Right ventricle myocardium inferior (tissue), 1 donor: ENCODE measurements around the gene IKZF2. TPM values are rescaled to one million over a fixed set of nuclear protein-coding genes. Genes with fewer than 3 reads are reported as not detected.
"Not testable (repeated sequence)": the region's sequence is repeated elsewhere in the genome, so short reads cannot be mapped to it uniquely, and the experiment has no call there.

Source experiments
- ATAC-seq: fragments of 200-7000 bp; cut with Tn5 transposase; one replicate; pipeline ENCODE4 v1.9.1; 2020; ENCODE audit warnings: mild to moderate bottlenecking, moderate library complexity
- DNase-seq: peaks from one replicate; pipeline ENCODE4 v3.0.0; 2021; ENCODE audit errors: missing footprints
- intact Hi-C: fragments of 100-400 bp; cut with DNase I; formaldehyde crosslinking; loops from one replicate; pipeline ENCODE4 v1.11.0; 2022
- total RNA-seq: library from RNA; stranded (reverse); fragmentation: NEBNext Ultra II Directional; extraction: Animal tissue kit (Norgen Biotek cat#: 25700); gene quantifications from one replicate; pipeline ENCODE4 v1.2.1, GENCODE V29; 2021
- donor health status: DM: no; HTN: yes; CAD: no; lungs with severe emphysema.

IKZF2 gene
- total RNA-seq, 1 donor from 2014 or later = 4.7 TPM

GRCh38 chr2:213068676-213069359 lies 82.6 kb downstream of the IKZF2 start:
- DNase-seq = no peak
- ATAC-seq = no peak
- intact Hi-C loops = no loop called here

DNA sequence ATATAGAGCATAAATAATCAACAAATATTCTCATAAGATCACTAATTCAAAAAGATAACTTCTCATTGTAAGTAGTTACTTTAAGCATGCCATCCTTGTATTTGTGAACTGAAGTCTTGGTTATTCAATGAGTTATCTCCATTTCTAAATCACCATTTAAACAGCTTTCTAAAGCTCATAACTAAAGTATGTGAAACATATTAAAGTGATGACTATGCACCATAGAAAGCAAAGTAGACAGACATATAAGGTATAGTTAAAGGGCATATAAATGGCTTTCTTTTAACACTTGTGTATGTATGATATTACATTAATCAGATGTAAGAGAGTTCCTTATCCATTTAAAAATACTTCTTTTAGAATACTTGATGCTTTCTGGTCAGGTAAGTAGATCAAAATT lies 83.5 kb downstream of the IKZF2 start:
- ATAC-seq = no peak
- no peak for DNase-seq
- intact Hi-C loops = no loop called here

DNA sequence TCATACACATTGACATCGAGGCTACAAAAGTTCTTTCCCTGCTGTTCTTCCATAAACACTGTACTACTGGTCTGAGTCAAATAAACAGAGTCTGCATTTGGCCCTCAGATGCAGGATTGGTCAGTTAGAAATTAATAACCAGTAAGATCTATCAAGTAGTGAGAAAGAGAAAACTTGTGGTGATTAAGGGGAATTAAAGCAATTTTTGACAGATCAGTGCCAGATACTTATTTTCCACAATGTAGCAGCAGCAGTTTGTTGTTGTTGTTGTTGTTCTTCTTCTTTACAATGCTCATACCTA lies 85.0 kb downstream of the IKZF2 start:
- intact Hi-C loops = no loop called here
- no peak for DNase-seq
- no peak for ATAC-seq

DNA sequence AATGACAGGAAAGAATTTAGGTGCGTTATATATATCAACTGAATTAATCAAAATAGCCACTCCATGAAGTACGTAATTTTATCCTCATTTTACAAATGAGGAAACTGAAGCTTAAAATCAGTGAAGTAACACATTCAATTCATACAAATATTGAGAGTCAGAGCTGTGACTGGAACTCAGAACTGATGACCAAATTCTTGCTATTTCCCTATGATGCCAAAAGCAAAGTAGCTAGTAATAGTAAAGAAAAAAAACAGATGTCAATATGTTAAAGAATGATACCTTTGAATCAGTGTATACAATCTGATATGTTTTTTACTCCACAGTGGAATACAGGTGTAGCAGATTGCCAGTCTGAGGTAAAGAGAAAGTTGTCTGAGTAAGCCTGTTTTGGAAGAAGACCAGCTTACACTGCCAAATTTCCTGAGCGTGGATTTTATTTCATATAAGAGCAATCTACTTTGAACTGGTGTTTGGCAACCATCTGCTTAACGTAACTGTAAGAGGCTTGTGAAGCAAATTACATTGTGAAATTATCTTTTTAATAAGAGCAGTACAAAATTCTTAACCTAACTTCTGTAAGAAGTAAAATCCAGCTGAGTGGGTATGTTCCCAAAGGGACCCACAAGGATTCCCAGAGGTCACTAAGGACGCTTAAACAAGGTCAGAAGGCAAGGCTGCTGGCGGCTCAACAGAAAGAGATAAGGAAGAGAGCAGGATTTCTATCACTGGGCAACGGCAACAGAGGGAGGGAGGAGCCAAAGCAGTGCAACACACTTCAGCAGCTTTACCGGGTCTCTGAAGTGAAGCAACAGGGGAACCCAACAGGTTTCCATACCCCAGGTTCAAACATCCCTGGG lies 85.6 kb downstream of the IKZF2 start:
- ATAC-seq (peak; percentile 92), DNase-seq (no peak)
- intact Hi-C loops = no loop called here

GRCh38 chr2:213064099-213064498 lies 87.3 kb downstream of the IKZF2 start:
- ATAC-seq (no peak), DNase-seq (no peak)
- intact Hi-C loops = no loop called here

- ATAC-seq (no peak), DNase-seq (no peak)
- intact Hi-C loops = no loop called here
These were observed 93.4 kb downstream of the IKZF2 start for GRCh38 chr2:213057977-213058376.

- intact Hi-C loops = no loop called here
- DNase-seq = no peak
- ATAC-seq = no peak
These were observed 105.0 kb downstream of the IKZF2 start for GRCh38 chr2:213046431-213046830.

- intact Hi-C loops = no loop called here
- ATAC-seq (no peak), DNase-seq (no peak)
These were observed 107.8 kb downstream of the IKZF2 start for GRCh38 chr2:213043566-213043965.

GRCh38 chr2:213042262-213042661 lies 109.2 kb downstream of the IKZF2 start:
- intact Hi-C loops = no loop called here
- no peak for DNase-seq
- ATAC-seq = no peak

DNA sequence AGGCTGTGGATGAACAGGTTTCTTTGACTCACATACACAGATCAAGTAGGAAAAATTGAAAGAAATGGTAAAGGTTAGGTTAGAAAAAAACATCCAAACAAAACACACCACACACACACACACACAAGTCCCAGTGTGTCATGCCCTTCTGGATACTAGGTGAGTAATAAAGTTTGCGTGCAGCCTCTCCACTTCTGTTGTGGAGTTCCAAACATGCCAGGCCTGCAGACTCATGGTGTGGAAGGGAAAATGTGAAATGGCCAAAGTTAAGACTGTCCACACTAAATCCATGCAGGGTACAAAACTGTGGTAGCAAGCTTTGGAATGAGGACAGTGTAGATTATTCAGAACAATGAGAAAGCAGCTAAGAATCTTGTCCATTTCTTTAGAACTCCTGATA lies 114.6 kb downstream of the IKZF2 start:
- no peak for ATAC-seq
- no peak for DNase-seq
- intact Hi-C loops = no loop called here

DNA sequence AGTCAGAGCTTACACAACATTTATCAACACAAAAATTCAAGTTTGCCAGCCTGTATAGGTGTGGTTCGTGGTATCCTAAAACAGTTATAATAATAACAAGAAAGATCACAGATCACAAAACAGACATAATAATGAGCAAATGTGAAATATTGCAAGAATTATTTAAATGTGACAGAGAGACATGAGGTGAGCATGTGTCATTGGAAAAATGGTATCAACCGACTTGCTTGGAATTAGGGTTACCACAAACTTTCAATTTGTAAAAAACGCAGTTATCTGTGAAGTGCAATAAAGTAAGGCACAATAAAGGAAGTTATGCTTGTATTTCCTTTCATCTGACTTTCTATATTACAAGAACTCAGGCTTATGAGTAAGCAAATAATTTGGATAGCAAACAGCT lies 116.8 kb downstream of the IKZF2 start:
- intact Hi-C loops = no loop called here
- ATAC-seq (no peak), DNase-seq (no peak)

- intact Hi-C loops = no loop called here
- ATAC-seq = no peak
These were observed 118.8 kb downstream of the IKZF2 start for GRCh38 chr2:213032607-213033006.

DNA sequence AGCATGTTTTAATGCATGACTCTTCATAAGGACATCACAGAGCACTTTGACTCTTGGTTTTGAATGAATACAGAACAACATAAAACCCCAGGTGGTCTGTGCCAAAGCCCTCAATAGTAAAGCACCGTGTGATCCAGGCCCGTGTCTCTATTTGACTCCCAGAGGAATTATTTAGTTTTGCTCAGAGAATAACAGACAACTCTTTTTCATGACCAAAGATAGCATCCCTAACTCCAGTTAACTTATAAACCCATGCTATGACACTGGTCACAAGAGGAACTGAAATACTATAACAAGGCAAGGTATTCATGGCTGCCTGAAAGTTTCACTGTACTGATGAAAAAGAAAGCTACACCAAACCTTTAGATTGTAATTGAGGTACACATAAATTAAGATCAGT lies 128.4 kb downstream of the IKZF2 start:
- intact Hi-C loops = no loop called here
- ATAC-seq (no peak), DNase-seq (no peak)

More at GRCh38 chr2:213032607-213033006, 118.8 kb downstream of the IKZF2 start:
- DNase-seq = no peak

DNA sequence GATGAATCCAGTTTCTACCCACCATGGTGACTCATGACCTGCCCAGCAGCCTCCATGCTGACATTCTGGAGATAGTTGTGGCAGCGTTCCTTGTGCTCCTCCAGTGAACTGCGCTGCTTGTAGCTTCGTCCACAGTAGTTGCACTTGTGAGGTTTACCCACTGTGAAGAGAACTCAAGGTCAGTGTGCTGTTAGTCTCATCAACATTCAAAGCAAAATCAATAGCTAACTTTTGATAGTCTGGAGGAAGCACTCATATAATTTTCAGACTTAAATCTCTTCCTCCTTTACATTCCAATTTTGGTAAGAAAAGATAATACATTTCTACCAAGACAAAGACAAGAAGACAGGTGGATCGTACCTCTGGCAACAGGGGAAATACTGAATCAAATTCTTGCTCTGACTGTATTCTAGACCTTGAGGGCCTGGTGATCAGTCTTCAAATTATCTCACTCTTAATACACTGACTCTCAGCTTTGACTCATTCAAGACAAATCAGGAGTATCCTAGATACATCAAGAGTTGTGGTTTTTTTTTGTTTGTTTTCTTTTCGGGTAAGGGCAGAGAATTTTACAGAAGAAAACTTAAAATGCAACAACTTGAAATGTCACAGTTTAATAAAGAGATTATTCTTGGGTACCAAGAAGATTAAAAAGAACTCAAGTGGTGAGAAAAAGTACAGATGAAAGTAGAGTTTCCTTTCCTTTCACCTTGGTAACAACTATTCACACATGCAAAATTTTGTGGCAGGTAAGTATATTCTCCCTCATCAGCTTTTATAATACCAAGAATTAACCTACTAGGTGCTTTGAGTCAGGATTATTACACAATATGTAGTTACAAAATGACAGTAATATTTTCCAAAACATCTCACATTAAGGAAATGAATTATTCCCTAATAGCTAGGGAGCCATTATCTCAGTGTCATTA lies 129.2 kb downstream of the IKZF2 start:
- ATAC-seq (no peak), DNase-seq (no peak)
- intact Hi-C loops = no loop called here

GRCh38 chr2:213020913-213021312 lies 130.5 kb downstream of the IKZF2 start:
- ATAC-seq, intact Hi-C loops, DNase-seq: not testable (repeated sequence)

DNA sequence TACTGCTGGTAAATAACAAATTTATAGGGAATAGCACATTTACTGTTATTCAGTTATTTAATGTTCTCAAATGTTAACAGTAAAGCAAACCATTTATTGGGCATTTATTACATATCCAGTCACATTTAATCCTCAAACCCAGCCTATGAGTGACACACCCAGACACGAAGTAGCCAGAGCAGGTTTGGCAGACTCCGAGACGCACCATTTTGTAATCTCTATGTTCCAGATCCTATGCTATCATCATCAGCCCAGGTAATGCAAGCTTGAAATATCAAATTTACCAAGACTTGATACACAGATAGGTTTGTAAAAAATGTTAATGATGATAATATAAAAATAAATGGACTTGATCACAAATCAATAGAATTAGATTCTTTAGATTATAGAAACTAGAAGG lies 131.1 kb downstream of the IKZF2 start:
- ATAC-seq = no peak
- DNase-seq = no peak
- intact Hi-C loops = no loop called here

GRCh38 chr2:213019368-213019767 lies 132.0 kb downstream of the IKZF2 start:
- intact Hi-C loops = no loop called here
- ATAC-seq = no peak
- no peak for DNase-seq

DNA sequence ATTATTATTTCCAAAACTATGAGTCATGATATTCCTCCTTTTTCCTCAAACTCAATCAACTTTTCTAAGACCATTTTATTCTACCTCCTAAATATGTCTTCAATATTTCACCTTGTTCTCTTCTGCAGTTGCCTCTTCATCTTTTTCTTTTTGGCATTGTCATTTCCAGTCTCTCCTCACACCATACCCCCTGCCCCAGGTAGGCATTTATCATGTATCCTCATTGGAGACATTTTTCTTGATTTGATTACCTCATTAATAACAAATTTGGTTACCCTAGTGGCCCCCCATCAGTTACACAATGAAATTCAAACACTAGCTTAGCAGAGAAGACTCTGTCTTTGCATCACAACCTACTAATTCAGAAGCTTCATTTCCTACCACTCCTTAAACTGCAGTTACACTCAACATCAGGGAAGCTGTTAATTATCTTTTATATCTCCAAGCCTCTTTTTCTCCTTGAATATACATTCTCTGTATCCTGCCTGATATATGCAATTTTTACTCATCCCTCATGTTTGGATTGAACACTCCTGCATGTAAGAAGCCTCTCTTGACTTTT lies 133.0 kb downstream of the IKZF2 start:
- ATAC-seq (no peak), DNase-seq (no peak)
- intact Hi-C loops = no loop called here

DNA sequence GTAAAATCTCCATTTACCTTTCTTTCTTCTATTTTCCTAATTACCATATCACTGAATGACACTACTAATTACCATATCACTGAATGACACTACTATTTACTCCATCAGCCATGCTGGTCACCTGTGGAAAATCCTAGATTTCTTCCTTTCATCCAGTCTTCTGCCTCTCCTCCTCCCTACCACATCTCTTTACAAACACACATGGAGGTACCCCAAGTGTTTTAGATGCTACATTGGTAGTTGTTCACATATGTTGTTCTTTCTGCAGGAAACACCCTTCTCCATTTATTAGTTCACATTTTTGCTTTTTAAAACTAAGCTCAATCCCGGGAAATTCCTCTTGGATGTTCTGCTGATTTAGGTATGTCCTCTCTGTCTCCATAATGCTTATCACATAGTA lies 134.0 kb downstream of the IKZF2 start:
- DNase-seq (no peak), ATAC-seq (no peak)
- intact Hi-C loops = no loop called here
